Measurements from ENCODE around the gene NXT1.

The NXT1 gene

DNA sequence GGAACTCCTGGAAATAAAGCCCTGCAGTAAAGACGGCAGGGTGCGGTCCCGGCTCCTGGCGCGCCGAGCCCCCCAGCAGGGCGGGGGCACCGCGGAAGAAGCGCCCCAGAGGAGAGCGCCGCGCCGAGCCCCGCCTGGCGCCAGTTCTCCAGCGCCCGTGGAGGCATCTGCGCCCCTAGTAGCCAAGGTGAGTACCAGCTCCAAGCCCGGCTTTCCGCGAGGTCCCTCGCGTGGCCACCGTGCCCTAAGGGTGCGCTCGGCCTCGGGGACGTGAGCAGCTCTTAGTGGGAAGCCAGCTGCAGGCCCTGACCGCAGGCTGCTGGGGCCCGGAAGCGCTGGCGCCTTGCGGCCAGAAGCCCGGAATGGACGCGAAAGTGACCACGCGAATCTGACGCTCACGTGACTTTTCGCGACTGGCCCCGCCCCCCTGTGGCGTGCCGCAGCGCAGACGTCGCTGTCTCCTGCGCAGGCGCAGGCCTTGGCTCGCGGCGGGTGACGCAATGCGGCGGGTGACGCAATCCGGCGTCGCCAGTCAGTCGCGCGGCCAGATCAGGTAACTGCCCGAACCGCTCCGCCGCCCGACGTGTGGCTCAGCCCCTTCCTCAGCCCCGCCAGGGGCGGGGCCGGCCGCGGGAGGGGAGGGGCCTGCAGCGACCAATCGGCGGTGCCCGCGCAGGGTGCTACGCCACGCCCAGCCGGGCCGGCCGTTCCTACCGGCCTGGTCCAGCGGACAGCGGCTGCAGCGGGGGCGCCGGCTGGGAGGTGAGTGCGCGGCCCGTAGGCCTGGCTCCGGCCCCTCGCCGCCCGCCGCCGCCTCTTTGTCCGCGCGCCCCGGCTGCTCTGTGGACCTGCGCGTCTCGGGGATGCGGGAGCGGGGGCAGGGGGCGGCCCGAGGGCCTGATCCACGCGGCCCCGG, 11.1 kb downstream of the NXT1 start, which contains the start of gene GZF1:
TSS of gene GZF1 (plus strand) at position 707 of the 916 bp plus-strand sequence. CDS start 2,202 bp downstream, outside the sequence.
- FAIRE-seq: no peak

- no peak for FAIRE-seq
Measured at GRCh38 chr20:23362392-23363256, 12.0 kb downstream of the NXT1 start.

DNA sequence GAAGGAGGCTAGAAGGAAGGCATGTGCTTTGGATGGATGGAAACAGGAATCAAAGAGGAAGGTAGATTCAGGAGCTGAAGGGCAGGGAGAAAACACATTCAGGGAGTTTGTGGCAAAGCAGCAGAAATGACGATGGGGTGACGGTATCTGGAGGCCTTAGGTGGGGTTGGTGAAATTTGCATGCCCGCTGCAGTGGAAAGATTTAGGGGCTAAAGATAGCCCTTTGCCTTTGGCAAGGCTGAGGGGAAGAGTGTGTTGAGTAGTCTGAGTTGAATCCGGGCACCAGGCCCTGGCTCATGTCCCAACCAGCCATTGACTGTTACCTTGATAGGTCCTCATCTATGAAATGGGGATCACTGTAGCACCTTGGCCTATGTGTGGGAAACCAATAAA, 12.7 kb downstream of the NXT1 start:
- FAIRE-seq: no peak

GRCh38 chr20:23365390-23366165, 15.0 kb downstream of the NXT1 start:
- FAIRE-seq: no peak

- FAIRE-seq: no peak
Measured at GRCh38 chr20:23366384-23366783, 15.8 kb downstream of the NXT1 start.

DNA sequence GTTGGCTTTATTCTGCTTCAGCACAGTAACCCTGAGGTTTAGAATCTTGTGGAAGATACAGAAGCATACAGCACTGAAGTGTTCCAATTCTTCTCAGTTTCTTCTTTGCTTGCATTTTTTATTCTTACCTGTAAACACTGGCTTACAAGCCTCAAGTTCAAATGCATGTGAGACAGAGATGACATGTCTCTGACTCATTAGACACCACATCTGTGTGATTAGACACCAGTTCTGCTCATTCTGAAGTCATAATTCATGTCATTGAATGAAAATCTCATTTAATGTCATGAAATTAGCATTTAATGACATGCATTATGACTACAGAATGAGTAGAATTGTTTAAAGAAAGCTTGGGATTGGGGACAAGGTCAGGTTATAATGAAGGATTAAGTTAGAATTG, 17.2 kb downstream of the NXT1 start:
- no peak for FAIRE-seq

- FAIRE-seq: no peak
Measured at GRCh38 chr20:23368316-23369071, 17.9 kb downstream of the NXT1 start.

GRCh38 chr20:23369072-23369823, 18.7 kb downstream of the NXT1 start:
- no peak for FAIRE-seq

DNA sequence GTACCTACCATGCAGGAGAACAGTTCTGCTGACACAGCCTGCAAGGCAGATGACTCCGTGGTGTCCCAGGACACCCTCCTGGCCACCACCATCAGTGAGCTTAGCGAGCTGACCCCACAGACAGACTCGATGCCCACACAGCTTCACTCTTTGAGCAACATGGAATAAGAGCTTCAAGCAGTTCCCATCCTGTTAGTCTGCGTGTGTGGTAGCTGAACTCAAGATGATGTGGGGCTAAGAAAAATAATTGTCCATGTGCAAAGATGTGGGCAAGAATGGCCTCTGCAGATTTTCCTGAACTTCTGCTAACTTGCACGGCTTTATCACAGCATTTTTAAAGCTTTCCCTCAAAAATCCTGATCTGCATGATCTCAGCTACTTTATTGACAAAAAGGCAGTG, 19.7 kb downstream of the NXT1 start:
- no peak for FAIRE-seq

GRCh38 chr20:23370873-23371272, 20.3 kb downstream of the NXT1 start:
- no peak for FAIRE-seq

DNA sequence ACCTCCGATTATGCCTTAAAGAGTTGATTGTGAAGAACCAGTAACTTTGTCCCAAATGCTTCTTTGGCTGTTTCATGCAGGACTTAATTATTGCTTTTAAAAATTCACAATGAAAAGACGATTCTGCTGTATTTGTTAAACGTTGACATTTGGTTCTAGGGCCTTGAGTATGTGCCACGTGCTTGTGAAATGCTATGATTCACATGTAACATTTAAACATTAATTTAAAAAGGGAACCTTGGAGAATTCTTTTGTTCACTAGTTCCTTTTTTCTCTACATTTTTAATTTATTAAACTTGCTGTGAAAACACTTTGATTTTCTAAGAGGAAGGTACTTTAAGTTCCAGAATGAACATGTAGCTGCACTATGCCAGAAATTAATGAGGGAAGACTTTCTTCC, 20.9 kb downstream of the NXT1 start:
- no peak for FAIRE-seq

- FAIRE-seq: no peak
Measured at GRCh38 chr20:23374441-23374840, 23.9 kb downstream of the NXT1 start.

GRCh38 chr20:23375827-23376226, 25.2 kb downstream of the NXT1 start:
- no peak for FAIRE-seq

GRCh38 chr20:23379772-23380171, 29.2 kb downstream of the NXT1 start:
- FAIRE-seq: no peak

- no peak for FAIRE-seq
Measured at GRCh38 chr20:23381876-23382275, 31.3 kb downstream of the NXT1 start.

- FAIRE-seq: no peak
Measured at GRCh38 chr20:23386304-23387117, 35.9 kb downstream of the NXT1 start.

GRCh38 chr20:23387118-23387443, 36.5 kb downstream of the NXT1 start:
- FAIRE-seq: no peak

DNA sequence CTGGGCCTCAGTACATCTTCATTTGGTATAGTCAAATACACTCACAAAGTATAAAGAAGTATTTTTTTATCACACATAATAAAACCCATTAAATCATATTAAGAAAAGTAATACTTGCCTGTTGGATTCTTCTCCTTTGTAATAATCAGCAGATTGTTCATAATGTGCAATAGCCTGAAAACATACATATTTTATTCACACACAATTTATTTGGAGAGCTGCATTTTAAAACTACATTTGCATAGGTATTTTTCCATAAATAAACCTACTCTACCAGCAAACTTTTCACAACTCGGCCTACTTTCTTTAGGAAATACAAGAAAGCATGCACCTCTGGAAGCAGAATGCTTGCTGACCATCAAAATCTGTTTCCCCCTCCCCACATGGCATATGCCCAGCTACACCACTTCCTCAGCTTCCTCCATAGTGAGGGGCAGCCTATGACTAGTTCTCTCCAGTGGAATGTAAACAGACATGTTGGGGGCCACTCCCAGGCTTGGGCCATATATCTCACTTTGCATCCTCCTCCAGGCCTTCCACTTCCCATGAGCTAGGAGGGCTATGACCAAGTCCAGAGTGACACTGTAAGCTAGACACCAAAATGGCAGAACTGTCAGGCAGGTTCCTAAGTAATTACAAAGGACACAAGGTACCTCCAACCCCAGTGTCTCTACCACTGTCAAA, 39.6 kb downstream of the NXT1 start:
- no peak for FAIRE-seq

- no peak for FAIRE-seq
Measured at GRCh38 chr20:23391707-23392310, 41.2 kb downstream of the NXT1 start.

Data from colon (tissue), 2 donors.